Activated CD8-positive, alpha-beta memory T cell treated with anti-CD3 and anti-CD28 coated beads for 4 hours (primary cell): ENCODE measurements around the gene TNFSF18.

Source experiments
- DNase-seq, 2 donors: peaks; one replicate each; pipeline ENCODE4 v3.0.0-alpha.2; 2020; ENCODE audit warnings: low read depth in 2 of 2

The TNFSF18 gene

DNA sequence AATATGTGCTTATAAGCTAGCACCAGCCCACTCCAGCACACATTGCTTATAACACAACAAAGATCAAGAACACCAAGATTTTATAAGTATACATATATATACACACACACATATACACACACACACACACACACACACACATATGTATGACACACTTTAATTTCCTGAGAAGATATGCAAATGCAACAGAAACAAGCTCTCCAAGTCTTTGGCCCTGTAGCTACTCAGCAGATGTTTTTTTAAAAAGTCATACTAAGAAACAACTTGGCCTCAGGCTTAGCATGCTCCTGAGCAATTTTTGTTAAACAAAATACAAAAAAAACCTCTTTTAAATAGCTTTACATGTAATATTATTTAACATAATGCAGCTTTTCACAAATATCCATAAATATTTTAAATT, 11.1 kb downstream of the TNFSF18 start:
- DNase-seq, result no peak

DNA sequence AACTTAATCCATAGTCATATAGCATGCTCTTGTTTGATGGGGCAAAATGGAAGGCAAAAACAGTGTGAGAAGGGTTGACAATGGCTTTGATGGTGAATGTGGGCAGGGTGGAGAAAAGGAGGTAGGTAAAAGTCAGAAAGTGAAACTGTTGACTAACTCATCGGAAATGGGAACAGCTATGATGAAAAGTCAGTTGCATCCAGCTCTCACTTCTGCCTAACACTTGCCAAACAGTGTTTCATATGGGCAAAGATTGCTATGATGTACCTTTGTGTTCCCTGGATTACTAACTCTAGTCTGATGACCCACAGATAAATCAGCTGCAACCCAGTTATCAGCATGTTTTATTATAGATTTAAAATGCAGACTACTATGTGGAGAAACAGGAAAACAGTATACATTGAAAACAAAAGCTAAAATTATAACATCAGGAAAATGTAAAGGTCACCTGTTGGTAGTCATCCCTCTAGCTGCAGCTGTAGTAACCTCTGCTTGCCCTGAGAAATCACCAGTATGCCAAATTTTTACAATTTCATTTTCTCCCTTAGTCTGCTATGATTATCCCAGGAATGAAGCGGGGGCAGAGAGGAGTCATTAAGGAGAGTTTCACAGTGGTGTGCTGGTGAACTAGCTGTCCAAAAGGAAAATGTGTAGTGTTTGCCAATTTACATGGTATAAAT, 11.7 kb downstream of the TNFSF18 start:
- no peak for DNase-seq

DNA sequence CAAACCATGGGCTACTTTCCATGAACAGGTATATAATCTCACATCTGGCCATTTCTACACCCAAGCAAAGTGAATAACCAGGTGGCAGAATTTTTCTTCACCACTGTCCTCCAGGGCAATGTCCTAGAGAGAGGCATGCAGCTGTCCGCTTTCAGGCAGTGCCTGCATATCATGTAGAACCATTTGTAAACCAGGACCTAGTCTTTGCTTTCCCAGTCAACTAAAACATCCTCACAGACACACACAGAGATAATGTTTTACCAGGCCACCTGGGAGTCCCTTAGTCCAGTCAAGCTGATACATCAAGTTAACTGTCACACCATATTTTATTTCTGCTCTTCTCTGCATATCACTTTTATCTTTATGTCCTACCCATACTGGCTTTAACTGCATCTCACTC, 26.2 kb downstream of the TNFSF18 start:
- no peak for DNase-seq

DNA sequence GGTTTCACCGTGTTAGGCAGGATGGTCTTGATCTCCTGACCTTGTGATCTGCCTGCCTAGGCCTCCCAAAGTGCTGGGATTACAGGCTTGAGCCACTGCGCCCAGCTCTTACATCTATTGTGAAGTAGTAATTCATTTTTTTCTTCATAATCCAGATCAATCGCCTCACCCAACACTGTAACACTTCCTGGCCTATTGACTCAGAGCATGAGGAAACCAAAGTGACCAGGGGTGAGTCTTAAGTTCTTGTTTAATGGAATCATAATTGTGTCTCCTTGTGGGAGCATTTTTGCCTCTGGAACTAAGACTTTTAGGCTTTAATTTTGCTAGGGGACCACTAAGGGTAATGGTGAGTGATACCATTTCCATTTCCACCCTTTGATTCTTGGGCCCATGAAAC, 27.4 kb downstream of the TNFSF18 start:
- no peak for DNase-seq

DNA sequence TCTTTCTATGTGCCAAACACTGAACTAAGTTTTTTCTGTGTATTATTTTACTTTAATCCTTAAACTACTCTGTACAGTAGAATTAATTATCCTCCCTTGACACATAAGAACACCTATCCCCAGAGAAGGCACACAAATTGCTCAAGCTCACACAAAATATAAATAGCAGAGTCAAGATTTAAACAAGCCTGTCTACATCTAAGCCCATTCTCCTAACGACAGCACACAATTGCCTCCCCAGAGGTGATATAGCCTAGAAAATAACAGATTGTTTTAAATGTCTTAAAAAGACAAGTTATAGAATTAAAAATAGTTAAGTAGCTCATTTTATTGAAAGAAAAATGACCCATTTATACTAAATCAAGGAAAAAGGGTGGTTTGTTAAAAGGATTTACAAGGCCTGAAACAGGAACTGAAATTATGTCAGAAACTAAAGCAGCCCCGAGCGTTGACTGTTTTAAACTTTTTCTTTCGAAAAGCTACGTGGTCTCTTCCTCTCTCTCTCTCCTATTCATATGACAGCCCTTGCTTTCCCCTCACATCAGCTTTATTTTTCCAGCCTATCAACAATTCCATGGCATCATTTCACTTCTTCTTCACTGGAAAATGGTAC, 30.5 kb downstream of the TNFSF18 start:
- DNase-seq, result no peak

DNA sequence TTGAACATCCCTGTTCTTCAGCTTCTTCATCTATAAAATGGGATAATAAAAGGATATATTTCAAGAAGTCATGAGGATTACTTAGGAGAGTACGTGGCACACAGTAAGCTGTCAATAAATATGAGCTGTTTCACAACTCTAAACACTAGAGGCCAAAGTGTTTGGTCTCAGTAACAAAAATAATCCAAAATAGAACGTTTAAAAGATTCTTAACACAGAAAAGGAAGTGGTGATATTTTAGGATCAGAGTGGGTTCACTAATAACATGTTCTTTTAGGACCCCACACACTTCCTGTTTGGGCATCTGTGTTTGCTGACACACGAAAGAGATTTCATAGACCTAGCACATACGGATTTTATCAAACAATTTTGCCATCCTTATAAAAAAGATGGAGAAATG, 32.9 kb downstream of the TNFSF18 start:
- no peak for DNase-seq

DNA sequence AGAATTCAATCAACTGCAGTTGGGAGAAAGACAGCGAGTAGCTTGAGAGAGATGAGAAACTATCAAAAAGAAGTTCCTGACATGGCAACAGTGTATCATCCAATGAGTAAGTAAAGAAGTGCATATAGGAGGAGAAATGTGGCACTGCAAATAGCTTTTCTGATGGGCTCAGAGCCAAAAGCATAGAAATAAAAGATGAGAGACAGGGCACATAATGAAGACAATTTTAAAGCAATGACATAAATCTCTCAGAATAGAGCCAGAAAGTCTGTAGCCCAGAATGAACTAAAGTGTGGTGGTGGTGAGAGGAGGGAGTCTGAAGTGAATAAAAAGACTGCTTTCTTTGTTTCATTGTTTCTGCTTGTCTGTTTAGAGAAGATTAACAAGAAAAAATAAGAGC, 34.3 kb downstream of the TNFSF18 start:
- no peak for DNase-seq

DNA sequence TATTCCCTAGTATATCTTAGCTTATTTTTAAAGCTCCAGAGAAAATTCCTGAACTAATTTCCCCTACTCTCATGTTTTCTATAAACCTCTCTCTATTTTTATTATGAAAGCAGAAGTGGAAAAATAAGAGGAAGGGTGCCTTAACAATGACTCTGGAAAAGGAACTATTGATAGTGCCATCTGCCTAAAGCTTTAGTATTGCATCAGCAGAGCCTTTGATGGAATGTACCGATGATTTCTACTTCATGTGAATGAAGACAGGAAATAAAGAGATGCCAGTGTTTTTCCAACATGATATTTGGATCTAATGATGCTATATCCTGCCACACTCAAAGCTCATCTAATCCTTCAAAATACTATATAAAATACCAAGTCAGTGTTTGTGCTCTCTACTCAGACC, 35.1 kb downstream of the TNFSF18 start:
- no peak for DNase-seq

DNA sequence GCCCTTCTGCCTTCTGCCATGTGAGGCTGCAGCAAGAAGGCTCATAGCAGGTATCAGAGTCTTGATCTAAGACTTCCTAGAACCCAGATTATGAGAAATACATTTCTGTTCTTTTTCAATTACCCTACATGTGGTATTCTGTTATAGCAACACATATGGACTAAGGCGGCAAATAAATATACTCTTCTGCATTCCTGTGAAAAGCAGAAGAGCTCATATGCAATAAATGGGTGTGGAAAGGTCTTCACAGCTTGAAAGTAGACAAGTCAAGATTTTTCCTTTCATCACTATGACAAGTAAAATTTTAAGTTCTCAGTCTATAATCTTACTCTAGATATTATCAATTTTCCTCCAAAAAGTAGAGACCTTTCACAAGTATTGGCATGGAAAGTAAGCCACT, 36.6 kb downstream of the TNFSF18 start:
- no peak for DNase-seq

DNA sequence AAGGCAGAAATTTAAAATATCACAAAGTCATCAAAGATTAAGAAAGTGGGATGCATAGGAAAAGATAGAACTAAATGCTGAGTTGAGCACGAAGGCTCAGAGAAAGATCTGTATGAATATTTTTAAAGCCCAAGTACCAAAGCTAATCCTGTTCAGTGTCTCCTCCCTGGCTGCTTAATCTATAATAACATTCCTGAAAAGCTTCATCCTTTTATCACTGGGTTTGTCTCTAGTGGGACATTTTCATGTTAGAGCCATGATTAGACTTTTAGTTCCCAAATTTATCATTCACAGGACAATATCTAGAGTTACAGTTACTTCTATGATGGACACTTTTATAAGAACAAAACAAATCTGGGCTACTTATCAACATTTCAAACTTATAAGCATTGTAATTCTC, 38.6 kb downstream of the TNFSF18 start:
- no peak for DNase-seq

DNA sequence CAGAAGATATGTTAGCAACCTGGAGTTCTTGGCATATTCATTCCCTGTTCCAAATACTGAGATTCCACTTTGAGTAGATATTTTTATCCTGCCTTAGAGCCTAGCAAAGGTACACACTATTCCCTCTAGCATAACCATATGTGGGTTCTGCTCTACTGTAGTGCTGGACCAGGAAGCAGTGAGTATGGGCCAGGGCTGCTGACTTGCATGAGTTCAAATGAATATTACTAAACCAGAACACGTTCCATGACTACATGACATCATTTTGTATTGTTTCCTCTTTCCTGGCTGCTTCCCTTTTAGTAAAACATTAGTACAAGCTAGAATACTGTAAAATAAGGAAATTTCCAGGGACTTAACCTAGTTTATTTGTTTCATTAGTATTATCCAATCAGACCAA, 41.1 kb downstream of the TNFSF18 start:
- no peak for DNase-seq

DNA sequence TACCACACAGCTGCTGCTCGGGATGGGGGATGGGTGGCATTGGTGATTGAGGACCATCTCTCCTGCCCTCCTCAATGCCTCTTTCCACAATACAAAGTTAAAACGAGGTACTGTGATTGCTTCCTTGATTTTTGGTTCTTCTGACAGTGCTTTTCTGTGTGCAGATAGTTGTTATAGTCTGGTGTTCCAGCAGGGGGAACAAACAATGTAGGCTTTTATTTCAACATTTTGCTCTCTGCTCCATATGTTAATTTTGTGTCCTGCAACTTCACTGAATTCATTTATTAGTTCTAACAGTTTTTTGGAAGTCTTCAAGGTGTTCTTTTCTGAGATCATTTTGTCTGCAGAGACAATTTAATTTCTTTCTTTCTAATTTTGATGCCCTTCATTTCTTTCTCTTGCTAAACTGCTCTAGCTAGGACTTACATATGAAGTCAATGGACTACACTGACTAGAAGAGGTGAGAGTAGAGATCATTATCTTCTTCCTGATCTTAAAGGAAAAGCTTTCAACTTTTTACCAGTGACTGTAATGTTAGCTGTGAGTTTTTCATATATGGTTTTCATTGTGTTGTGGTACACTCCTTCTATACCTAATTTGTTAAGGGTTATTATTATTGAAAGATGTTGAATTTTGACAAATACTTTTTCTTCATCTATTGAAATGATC, 45.4 kb downstream of the TNFSF18 start:
- DNase-seq, result no peak

DNA sequence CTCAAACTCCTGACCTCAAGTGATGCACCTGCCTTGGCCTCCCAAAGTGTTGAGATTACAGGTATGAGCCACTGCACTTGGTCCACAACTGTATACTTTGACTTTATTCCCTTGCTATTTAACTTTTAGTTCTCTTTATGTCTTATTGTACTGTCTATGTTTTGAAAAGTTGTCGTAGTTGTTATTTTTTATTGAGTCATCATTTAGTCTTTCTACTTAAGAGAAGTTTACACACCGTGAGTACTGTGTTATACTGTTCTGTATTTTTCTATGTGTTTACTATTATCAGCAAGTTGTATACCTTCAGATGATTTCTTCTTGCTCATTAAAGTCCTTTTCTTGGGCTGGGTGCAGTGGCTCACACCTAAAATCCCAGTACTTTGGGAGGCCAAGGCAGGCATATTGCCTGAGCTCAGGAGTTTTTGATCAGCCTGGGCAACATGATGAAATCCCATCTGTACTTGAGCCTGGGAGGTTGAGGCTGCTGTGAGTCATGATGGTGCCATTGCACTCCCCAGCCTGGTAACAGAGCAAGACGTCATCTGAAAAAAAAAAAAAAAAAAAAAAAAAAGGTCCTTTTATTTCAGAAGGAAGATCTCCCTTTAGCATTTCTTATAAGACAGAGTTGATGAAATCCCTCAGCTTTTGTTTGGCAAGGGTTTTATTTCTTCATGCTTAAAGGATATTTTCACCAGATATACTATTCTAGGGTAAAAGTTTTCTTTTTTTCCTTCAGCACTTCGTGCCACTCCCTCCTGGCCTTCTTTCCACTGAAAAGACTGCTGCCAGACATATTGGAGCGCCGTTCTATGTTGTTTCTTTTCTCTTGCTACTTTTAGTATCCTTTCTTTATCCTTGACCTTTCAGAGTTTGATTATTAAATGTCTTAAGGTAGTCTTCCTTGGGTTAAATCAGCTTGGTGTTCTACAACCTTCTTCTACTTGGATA, 47.6 kb downstream of the TNFSF18 start:
- no peak for DNase-seq

DNA sequence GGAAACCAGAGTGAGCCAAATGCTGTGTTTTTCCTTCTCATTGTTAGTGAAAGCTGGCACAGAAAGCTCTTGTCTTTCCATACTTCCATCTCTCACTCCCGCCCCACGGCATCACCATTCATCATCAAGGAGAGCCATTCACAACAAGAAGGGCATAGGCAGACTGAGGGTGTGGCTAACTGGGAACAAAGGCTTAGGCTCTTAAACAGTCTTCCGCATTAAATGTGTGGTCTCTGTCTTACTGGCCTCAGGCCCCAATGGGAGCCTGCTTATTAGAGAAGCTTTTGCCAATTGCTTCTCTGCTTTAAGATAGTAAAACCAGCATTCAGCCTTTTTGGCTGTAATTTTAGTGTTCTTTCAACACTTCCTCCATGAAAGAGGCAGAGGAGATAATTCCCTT, 51.4 kb downstream of the TNFSF18 start:
- DNase-seq, result no peak

DNA sequence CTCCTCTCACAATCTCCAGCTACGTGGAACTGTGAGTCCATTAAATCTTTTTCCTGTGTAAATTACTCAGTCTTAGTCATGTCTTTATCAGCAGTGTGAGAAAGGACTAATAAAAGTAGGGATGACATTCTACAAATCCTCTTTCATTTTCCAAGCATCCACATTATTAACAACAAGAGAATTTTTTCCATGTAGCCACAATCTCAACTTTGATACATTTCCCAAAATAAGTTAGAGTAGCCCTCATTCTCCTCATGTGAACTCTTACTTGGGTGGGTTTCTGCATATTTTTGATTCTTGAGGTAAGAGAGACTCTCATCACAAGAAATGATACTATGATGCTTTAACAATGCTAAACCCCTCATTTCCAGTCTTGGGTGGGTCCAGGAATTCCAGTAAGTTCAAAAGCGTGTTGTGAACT, 52.8 kb downstream of the TNFSF18 start:
- DNase-seq, result no peak

DNA sequence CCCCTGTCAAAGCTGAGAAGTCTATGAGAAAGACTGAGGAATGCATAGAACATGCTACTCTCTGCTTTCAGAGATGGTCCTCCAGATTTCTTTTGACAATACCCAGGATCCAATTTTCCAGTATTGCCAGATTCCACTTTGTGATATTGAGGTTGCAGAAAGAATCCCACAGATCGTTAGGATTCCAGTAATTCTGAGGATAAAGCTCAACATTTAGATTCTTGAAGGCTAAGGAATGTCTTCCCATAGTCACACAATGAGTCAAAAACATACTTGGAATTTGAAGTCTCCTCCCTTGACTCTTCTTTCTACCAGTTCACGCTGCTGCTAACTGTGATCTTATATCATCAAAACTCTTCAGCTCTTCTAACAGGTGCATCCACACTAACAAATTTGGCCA, 57.1 kb downstream of the TNFSF18 start:
- no peak for DNase-seq

DNA sequence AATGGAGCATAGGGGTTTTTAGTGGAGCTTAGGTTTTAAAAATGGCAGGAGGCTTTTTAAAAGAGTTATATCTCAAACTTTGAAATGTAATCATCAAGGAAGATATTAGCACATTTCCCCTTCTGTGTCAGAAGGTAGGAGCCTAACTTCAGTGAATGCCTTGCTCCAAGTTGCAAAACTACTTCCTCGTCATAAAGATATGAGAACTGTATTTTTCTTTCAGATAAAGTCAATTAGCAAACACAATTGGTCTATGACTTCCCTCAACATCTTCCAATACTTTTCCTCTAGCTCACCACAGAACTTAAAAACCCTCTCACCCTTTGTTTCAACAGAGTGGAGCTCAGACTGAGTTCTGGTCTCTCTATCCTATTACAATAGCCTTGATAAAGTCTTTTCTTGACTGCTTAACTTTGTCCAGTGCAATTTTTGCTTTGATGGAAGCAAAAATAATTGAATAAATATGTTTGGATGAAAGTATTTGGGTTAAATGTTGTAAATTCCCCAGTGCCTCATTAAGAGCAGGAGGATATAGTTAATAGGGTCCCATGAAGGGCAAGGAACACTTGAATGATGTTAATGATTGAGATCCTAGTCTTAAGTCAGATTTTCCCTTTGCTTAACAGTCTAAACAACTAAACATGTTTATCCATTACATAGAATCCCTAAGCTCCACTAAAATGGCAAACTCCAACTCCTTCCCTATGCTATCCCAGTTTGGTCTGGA, 58.9 kb downstream of the TNFSF18 start:
- no peak for DNase-seq

DNA sequence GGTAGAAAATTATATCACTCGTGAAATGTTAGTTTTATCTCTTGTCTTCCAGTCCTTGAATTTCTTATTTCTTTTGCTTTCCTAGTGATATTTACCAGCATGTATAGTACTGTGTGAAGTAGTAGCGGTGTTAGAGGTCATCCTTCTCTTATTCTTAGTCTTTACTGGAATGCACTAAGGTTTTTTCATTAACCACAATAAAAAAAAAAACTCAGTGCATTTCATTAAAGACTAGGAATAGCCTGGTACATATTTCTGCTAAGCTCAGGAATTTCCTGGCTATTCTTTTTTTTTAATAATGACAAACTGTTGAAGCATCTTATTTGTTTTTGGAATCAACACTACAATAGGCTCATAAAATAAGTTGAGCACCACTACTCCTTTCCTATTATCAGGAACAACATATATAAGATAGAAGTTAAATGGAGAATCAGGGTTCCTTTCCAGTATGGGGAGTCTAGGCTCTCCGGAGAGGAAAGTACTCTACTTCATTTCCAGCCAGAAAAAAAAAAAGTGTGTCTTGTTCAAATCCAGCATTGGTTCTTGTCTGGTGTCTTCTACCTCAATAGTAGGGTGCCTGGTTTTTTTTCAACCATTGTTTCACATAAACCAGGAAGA, 60.0 kb downstream of the TNFSF18 start:
- no peak for DNase-seq
